Measurements from ENCODE around the gene KRTAP4-2.

- TF ChIP-seq CTCF (IDR thresholded peaks at IDR 0.05) (no peak), REST (IDR thresholded peaks at IDR 0.05; ENCODE audit: insufficient read depth in 1 of 2, low read depth in 2 of 2, low read length in 1 of 2) (no peak), POLR2AphosphoS5 (IDR thresholded peaks at IDR 0.05; ENCODE audit: low read depth, low read length) (no peak)
These were observed 36.7 kb downstream of the KRTAP4-2 start for GRCh38 chr17:41141361-41141760.

All from Panc1 (cell line).